Naive thymus-derived CD4-positive, alpha-beta T cell (primary cell): ENCODE measurements around the gene IGFLR1. TPM values are rescaled to one million over a fixed set of nuclear protein-coding genes. Genes with fewer than 3 reads are reported as not detected.

Experiments used
- ATAC-seq: fragments of 150-1000 bp; cut with Tn5 transposase; 2 replicates; pipeline ENCODE4 v1.10.0; 2021; ENCODE audit warnings: mild to moderate bottlenecking, moderate library complexity
- CTCF ChIA-PET: fragments of 350-600 bp; sonication (Branson Sonifier 250); formaldehyde crosslinking; loops from one replicate; lab custom pipeline; 2021; ENCODE audit warnings: antibody characterized with exemption; lab: Charles Lee
- POLR2A ChIA-PET: fragments of 350-600 bp; sonication (Branson Sonifier 250); formaldehyde crosslinking; loops from one replicate; lab custom pipeline; 2021; ENCODE audit warnings: antibody characterized with exemption, inconsistent platforms; lab: Charles Lee
- DNase-seq, 9 donors: peaks; one replicate each; pipeline versions ENCODE4 v3.0.0 to v3.0.0-alpha.2; 2020 to 2022; ENCODE audit warnings: mixed read lengths in 1 of 9
- H3K27ac ChIP-seq: one replicate; pipeline ENCODE4 v1.7.0; 2013; ENCODE audit warnings: mild to moderate bottlenecking, low read depth, low read length, moderate library complexity
- H3K27me3 ChIP-seq, 2 donors: one replicate each; pipeline ENCODE4 v1.7.0; 2013; ENCODE audit warnings: low read length in 2 of 2, mild to moderate bottlenecking in 2 of 2, moderate library complexity in 2 of 2; ENCODE audit not compliant: control insufficient read depth in 2 of 2, insufficient read depth in 2 of 2
- H3K36me3 ChIP-seq, 3 experiments: 1 replicate in 2 of 3; 2 replicates in 1 of 3; pipeline ENCODE4 v1.7.0; 2013; ENCODE audit warnings: low read length in 3 of 3, mild to moderate bottlenecking in 3 of 3, moderate library complexity in 1 of 3; ENCODE audit not compliant: insufficient read depth in 3 of 3, control insufficient read depth in 2 of 3
- H3K4me1 ChIP-seq, 2 donors: one replicate each; pipeline ENCODE4 v1.7.0; 2013; ENCODE audit warnings: low read length in 2 of 2, mild to moderate bottlenecking in 2 of 2, moderate library complexity in 1 of 2; ENCODE audit not compliant: control insufficient read depth in 2 of 2, insufficient read depth in 2 of 2
- H3K4me3 ChIP-seq: 2 replicates; pipeline ENCODE4 v1.7.0; 2013; ENCODE audit warnings: mild to moderate bottlenecking, low read length
- H3K9me3 ChIP-seq, 3 experiments: 1 replicate in 2 of 3; 2 replicates in 1 of 3; pipeline ENCODE4 v1.7.0; 2013; ENCODE audit warnings: low read length in 3 of 3; ENCODE audit not compliant: control insufficient read depth in 2 of 3
- H3K27ac Mint-ChIP-seq, 9 donors: one replicate each; pipeline ENCODE4 v1.8.0; 2020 to 2022; ENCODE audit warnings: mixed read lengths in 9 of 9, mild to moderate bottlenecking in 8 of 9, moderate library complexity in 5 of 9, inconsistent platforms in 2 of 9
- H3K27me3 Mint-ChIP-seq, 5 donors: one replicate each; pipeline ENCODE4 v1.8.0; 2021 to 2022; ENCODE audit warnings: mixed read lengths in 5 of 5, mild to moderate bottlenecking in 1 of 5
- H3K36me3 Mint-ChIP-seq, 5 donors: one replicate each; pipeline ENCODE4 v1.8.0; 2020 to 2022; ENCODE audit warnings: mixed read lengths in 5 of 5, mild to moderate bottlenecking in 3 of 5, inconsistent platforms in 1 of 5
- H3K4me1 Mint-ChIP-seq, 7 donors: one replicate each; pipeline ENCODE4 v1.8.0; 2020 to 2022; ENCODE audit warnings: mixed read lengths in 7 of 7, mild to moderate bottlenecking in 3 of 7, inconsistent platforms in 1 of 7
- H3K4me3 Mint-ChIP-seq, 10 donors: one replicate each; pipeline ENCODE4 v1.8.0; 2020 to 2022; ENCODE audit warnings: mild to moderate bottlenecking in 10 of 10, mixed read lengths in 10 of 10, moderate library complexity in 6 of 10, inconsistent platforms in 2 of 10
- H3K9me3 Mint-ChIP-seq, 11 donors: one replicate each; pipeline ENCODE4 v1.8.0; 2020 to 2022; ENCODE audit warnings: mixed read lengths in 11 of 11, mild to moderate bottlenecking in 4 of 11, inconsistent platforms in 1 of 11, moderate library complexity in 1 of 11
- intact Hi-C, 2 donors: fragments of 100-400 bp; cut with micrococcal nuclease; formaldehyde crosslinking; loops; one replicate each; pipeline ENCODE4 v1.15.1; 2023
- polyA plus RNA-seq, 2 donors: library from polyadenylated mRNA; unstranded; fragments of 300-500 nt; fragmentation: Illumina TruSeq; gene quantifications; one replicate each; pipeline ENCODE4 v1.2.3, GENCODE V29; 2021
- total RNA-seq, 6 experiments: library from RNA in 5 of 6; stranded (reverse) in 5 of 6; gene quantifications; 1 replicate in 5 of 6; 2 replicates in 1 of 6; pipeline ENCODE4 v1.2.3 and lab custom pipeline; 2021 to 2026

The IGFLR1 gene
- total and polyA plus RNA-seq, 7 experiments from 2014 or later = 61.4 to 113 (median 99.5) TPM

DNA sequence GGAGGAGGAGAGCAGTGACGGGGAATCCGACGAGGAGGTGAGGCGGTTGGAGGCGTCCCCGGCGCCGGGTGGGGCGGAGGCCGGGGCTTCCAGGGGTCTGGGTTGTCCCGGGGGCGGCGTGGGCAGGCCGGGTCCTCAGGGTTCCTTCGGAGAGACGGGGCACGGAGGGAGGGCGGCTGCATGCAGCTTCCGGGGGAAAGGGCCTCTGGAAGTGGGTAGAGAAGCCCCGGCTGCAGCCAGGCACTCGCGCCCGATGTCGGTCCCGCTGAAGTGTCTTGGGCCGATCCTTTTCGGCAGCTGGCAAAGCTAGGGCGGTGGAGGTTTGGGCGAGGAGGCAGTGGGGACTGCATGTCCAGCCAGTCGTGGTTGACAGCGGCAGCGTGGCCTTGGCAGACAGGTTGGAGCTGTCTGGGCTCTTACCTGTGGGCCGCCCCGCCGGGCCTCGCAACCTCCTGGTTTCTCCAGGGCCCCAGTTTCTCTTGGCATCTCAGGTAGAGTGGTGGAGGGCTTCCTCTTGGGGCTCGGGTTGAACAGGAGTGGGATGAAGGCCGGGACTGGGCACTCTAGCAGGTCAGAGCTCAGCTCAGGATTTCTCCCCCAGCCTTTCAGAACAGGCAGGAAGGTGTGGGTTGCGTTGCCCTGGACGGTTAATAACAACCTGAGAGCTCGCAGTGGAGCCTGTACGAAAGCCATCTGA lies 23.8 kb downstream of the IGFLR1 start:
- ATAC-seq = no peak
- peaks cover 26 to 39% of the 10 kb centered on the region in 2 donors for H3K4me1 ChIP-seq
- peaks cover 32 to 60% (median 47%) of the 10 kb centered on the region in 7 donors for H3K4me1 Mint-ChIP-seq

DNA sequence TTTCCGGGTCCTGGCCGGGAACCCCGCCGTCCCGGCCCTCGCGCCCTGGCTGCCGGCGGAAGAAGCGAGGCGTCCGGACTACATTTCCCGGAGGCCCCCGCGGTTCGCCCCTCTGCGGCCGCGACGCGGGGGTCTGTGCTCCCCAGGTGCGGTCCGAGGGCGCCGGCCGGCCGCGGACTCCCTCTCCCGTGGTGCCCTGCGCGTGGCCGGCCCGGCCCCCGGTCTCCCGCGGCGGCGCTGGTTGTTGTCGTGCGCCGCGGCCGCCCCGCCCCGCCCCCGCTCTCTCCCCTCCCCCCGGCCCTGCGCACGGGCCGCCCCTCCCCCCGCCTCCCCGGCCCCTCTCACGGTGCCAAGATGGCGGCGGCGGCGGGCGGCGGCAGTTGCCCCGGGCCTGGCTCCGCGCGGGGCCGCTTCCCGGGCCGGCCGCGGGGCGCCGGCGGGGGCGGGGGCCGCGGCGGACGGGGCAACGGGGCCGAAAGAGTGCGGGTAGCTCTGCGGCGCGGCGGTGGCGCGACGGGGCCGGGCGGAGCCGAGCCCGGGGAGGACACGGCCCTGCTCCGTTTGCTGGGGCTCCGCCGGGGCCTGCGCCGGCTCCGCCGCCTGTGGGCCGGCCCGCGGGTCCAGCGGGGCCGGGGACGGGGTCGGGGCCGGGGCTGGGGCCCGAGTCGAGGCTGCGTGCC lies 24.4 kb downstream of the IGFLR1 start, which contains the start of gene KMT2B:
Gene KMT2B (plus strand): TSS at position 339 of the 680 bp plus-strand sequence. CDS start 16 bp downstream, at position 355.
- H3K27me3 ChIP-seq = no peaks in the 10 kb centered on the region
- ChIA-PET CTCF (interaction anchor here (1.0 kb wide), 1 partner anchor 16 kb away, joined by 3 read pairs; no protein-coding TSS in a partner anchor), POLR2A (interaction anchor here (0.5 to 2.1 kb wide), 11 partner anchors 15 to 400 kb away, joined by 3 to 20 read pairs (median 5); partner anchors contain the start of genes COX6B1, IGFLR1, LIN37 and PSENEN)
- Mint-ChIP-seq H3K27me3 (no peaks in the 10 kb centered on the region), H3K4me1 (peaks cover 39 to 67% (median 52%) of the 10 kb centered on the region in 7 donors), H3K27ac (peak within 1 kb of the TSS; percentile 78 to 98 (median 92)), H3K36me3 (peaks cover 0 to 18% (median 4%) of the 10 kb centered on the region in 5 donors), H3K4me3 (peak within 1 kb of the TSS; percentile 89 to 99 (median 96)), H3K9me3 (no peaks in the 10 kb centered on the region)
- DNase-seq (peak in 2 of 9 donors; percentile 90 to 95), ATAC-seq (peak; percentile 66)
- no peaks in the 10 kb centered on the region for H3K9me3 ChIP-seq
- intact Hi-C loops = loop anchor here (1.0 to 5.0 kb wide), 23 partner anchors 16 to 397 kb away; partner anchors contain the start of genes COX6B1 (in 2 of the 2), PROSER3 (in 2 of the 2), PSENEN (in 2 of the 2) and THAP8 (in 2 of the 2)
- H3K27ac ChIP-seq = peak within 1 kb of the TSS; percentile 80
- H3K36me3 ChIP-seq = peaks cover 5 to 30% (median 6%) of the 10 kb centered on the region in 3 experiments
- peaks cover 33 to 46% of the 10 kb centered on the region in 2 donors for H3K4me1 ChIP-seq
- peak within 1 kb of the TSS; percentile 84 for H3K4me3 ChIP-seq

More for the DNA sequence above, 23.8 kb downstream of the IGFLR1 start:
- Histone ChIP-seq H3K27ac (peak overlapping the region; percentile 76), H3K36me3 (peaks cover 11 to 37% (median 13%) of the 10 kb centered on the region in 3 experiments), H3K4me3 (peak overlapping the region; percentile 69), H3K27me3 (no peaks in the 10 kb centered on the region), H3K9me3 (no peaks in the 10 kb centered on the region)
- H3K4me3 Mint-ChIP-seq = peak overlapping the region; percentile 86 to 94 (median 89)
- ChIA-PET CTCF (interaction anchor here (0.9 to 1.5 kb wide), 4 partner anchors 11 to 24 kb away, joined by 3 read pairs; no protein-coding TSS in a partner anchor), POLR2A (interaction anchor here (1.2 to 2.1 kb wide), 8 partner anchors 14 to 70 kb away, joined by 3 to 20 read pairs (median 8); partner anchors contain the start of genes COX6B1, IGFLR1, LIN37 and PSENEN)
- peaks cover 0 to 20% (median 4%) of the 10 kb centered on the region in 5 donors for H3K36me3 Mint-ChIP-seq
- intact Hi-C loops = loop anchor here (5.0 kb wide), 2 partner anchors 91 to 294 kb away; partner anchors contain the start of genes ALKBH6 (in 1 of the 2) and RBM42 (in 1 of the 2)
- peak overlapping the region; percentile 71 to 93 (median 83) for H3K27ac Mint-ChIP-seq
- peak; percentile 26 to 70 (median 43) for DNase-seq
- no peaks in the 10 kb centered on the region for H3K27me3 Mint-ChIP-seq
- no peaks in the 10 kb centered on the region for H3K9me3 Mint-ChIP-seq

DNA sequence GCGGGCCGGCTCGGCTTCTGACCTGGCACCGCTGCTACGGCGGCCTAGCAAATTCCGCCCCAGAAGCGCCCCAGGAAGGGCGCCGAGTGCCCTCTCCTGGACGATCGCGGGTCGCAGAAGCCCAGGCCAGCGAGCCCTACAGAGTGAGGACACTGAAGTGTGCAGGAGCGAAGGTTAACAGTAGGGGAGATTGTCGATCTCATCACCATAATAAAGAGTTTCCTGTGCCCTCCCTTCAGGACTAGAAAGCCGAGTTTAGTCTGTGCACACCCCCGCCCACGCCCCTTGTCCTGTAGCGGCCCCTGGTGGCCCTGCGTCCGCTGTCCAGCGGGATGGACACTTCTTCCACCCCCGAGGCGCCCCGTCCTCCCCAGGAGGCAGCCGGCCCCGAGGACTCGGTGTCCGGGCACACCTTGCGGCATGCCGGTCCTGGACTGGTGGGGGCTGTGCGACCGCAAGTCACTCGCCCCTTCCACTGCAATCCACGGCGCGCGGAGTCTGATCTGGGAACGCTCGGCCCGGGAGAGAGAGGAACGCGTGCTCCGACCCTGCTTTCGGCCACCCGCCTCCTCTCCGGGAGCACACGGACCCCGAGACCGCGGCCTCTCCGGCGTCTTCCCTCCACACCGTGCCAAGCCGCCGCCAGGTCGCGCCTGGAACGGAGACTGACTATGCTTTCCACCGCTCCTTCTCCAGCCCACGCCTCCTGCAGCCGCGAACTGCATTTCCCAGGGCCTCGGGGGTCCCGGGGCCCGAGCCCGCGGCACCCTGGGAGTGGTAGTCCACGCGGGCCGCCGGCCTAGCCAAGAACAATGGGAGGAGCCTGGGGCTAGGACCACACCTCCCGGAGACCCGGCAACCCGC lies 25.2 kb downstream of the IGFLR1 start:
- intact Hi-C loops = loop anchor here (1.0 to 5.0 kb wide), 23 partner anchors 15 to 398 kb away; partner anchors contain the start of genes COX6B1 (in 2 of the 2), PROSER3 (in 2 of the 2), PSENEN (in 2 of the 2) and THAP8 (in 2 of the 2)
- POLR2A ChIA-PET = interaction anchor here (0.5 to 2.1 kb wide), 8 partner anchors 14 to 401 kb away, joined by 3 to 20 read pairs (median 4); partner anchors contain the start of genes IGFLR1, PSENEN and U2AF1L4

DNA sequence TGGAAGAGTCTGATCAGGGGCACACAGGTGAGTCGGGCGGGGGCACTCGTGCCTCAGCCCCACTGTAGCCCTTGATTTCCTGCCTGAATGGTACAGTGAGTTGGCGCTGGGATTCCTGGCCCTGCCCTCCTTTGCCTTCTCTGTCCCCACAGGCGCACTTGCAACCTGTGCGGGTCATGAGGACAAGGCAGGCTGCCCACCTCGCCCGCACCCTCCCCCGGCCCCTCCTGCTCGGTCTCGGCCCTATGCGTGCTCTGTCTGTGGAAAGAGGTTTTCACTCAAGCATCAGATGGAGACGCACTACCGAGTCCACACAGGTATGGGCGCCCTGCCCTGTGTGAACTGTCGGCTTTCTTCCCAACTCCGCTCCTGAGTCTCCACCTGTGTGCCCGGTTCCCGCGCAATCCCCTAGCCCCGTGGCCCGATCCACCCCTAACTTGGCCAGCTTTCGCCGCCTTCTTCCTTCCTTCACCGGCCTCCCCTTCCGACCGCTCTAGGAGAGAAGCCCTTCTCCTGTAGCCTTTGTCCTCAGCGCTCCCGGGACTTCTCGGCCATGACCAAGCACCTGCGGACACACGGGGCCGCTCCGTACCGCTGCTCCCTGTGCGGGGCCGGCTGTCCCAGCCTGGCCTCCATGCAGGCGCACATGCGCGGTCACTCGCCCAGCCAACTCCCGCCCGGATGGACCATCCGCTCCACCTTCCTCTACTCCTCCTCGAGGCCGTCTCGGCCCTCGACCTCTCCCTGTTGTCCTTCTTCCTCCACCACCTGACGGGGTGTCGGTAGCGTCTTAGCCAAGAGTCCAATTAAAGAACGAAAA lies 26.1 kb downstream of the IGFLR1 start:
- peak in 2 of 9 donors; percentile 19 to 29 for DNase-seq
- intact Hi-C loops = loop anchor here (2.0 to 5.0 kb wide), 4 partner anchors 89 to 363 kb away; partner anchors contain the start of genes ALKBH6 (in 1 of the 2) and RBM42 (in 1 of the 2)
- ATAC-seq = no peak
- H3K4me1 ChIP-seq = peaks cover 37 to 58% of the 10 kb centered on the region in 2 donors
- peak overlapping the region; percentile 84 for H3K4me3 ChIP-seq
- Mint-ChIP-seq H3K4me3 (peak overlapping the region; percentile 88 to 99 (median 96)), H3K27ac (peak overlapping the region; percentile 22 to 98 (median 92)), H3K4me1 (peaks cover 40 to 66% (median 60%) of the 10 kb centered on the region in 7 donors), H3K9me3 (no peaks in the 10 kb centered on the region), H3K27me3 (no peaks in the 10 kb centered on the region), H3K36me3 (peaks cover 0 to 15% (median 3%) of the 10 kb centered on the region in 5 donors)
- H3K9me3 ChIP-seq = no peaks in the 10 kb centered on the region
- peak overlapping the region; percentile 80 for H3K27ac ChIP-seq
- CTCF ChIA-PET = interaction anchor here (0.6 to 3.2 kb wide), 3 partner anchors 14 to 446 kb away, joined by 3 to 11 read pairs (median 5); no protein-coding TSS in a partner anchor
- H3K36me3 ChIP-seq = peaks cover 0 to 14% (median 0%) of the 10 kb centered on the region in 3 experiments
- POLR2A ChIA-PET = interaction anchor here (1.0 to 1.1 kb wide), 4 partner anchors 9 to 26 kb away, joined by 3 to 6 read pairs (median 4); partner anchors contain the start of gene IGFLR1
- no peaks in the 10 kb centered on the region for H3K27me3 ChIP-seq

More for the DNA sequence above, 25.2 kb downstream of the IGFLR1 start:
- no peaks in the 10 kb centered on the region for H3K9me3 Mint-ChIP-seq
- Histone ChIP-seq H3K4me1 (peaks cover 37 to 54% of the 10 kb centered on the region in 2 donors), H3K27me3 (no peaks in the 10 kb centered on the region), H3K9me3 (no peaks in the 10 kb centered on the region), H3K36me3 (peaks cover 0 to 22% (median 0%) of the 10 kb centered on the region in 3 experiments), H3K27ac (peak overlapping the region; percentile 80), H3K4me3 (peak overlapping the region; percentile 84)
- ATAC-seq (peak; percentile 92), DNase-seq (peak; percentile 64 to 99 (median 98))
- peaks cover 0 to 13% (median 3%) of the 10 kb centered on the region in 5 donors for H3K36me3 Mint-ChIP-seq
- peak overlapping the region; percentile 22 to 98 (median 92) for H3K27ac Mint-ChIP-seq
- no peaks in the 10 kb centered on the region for H3K27me3 Mint-ChIP-seq
- H3K4me3 Mint-ChIP-seq = peak overlapping the region; percentile 88 to 99 (median 96)
- CTCF ChIA-PET = no interaction called here
- H3K4me1 Mint-ChIP-seq = peaks cover 40 to 63% (median 57%) of the 10 kb centered on the region in 7 donors
